Embryonic facial prominence (tissue), 1 donor: Measurements from ENCODE around the gene SGK2.
"Not testable (repeated sequence)": the region's sequence is repeated elsewhere in the genome, so short reads cannot be mapped to it uniquely, and the experiment has no call there.

Experiments used
- DNase-seq: peaks from one replicate; pipeline ENCODE4 v3.0.0-alpha.2; 2016; ENCODE audit errors: extremely low spot score

SGK2 gene

GRCh38 chr20:43603124-43603523 is 44.3 kb downstream of the SGK2 start:
- DNase-seq = no peak

GRCh38 chr20:43605715-43606114 is 46.9 kb downstream of the SGK2 start:
- DNase-seq = no peak

- not testable (repeated sequence) for DNase-seq
Observed at GRCh38 chr20:43607278-43607677, 48.5 kb downstream of the SGK2 start.

- no peak for DNase-seq
Observed at GRCh38 chr20:43631598-43631997, 72.8 kb downstream of the SGK2 start.
